ENCODE data around the gene HIGD1C.

DNA sequence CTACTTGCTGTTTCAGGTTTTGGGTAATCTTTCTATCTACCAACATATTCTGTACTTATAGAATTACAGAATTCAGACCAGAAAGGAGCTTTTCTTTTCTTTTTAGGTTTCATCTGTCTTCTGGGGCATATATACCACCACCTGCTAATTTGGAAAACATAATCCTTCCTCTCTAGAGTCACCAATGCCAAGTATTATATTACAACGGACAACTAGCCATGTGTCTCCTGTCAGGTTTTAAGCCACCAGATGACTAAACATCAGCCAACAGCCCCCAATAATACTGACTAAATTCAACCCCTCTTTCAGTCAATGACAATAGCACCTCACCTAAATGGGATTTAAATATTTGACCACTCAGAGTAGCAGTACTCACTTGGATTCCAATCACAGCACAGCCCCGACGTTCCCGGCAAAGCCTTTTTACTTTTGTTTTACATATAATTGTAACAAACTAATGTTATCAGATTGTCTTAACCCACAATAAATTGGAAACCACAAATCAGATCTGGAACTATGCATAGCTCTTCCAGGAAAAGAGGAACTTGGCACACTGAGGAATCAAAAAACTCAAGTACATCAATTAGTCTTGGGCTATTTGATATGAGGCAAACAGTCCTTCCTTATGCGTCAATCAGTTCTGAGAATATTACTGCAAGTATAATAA is 60.4 kb downstream of the HIGD1C start:
- TF ChIP-seq CTCF (IDR thresholded peaks at IDR 0.05; ENCODE audit: insufficient read depth, low read length) (no peak), POLR2AphosphoS5 (IDR thresholded peaks at IDR 0.05; ENCODE audit: low read depth) (no peak), REST (IDR thresholded peaks at IDR 0.05; ENCODE audit: insufficient replicate concordance, low read depth) (no peak), GABPA (IDR thresholded peaks at IDR 0.05; ENCODE audit: low read depth) (no peak), SPI1 (IDR thresholded peaks at IDR 0.05; ENCODE audit: borderline replicate concordance, low read depth) (no peak; the same call in 1 of the 2 replicates)
